H9 (cell line): ENCODE results near the gene QSER1. TPM values are rescaled to one million over a fixed set of nuclear protein-coding genes. Genes with fewer than 3 reads are reported as not detected.

Source experiments
- DNase-seq: peaks from one replicate; pipeline ENCODE4 v3.0.0-alpha.2; 2017
- H2AFZ ChIP-seq: one replicate; pipeline ENCODE4 v1.6.1; 2013; ENCODE audit warnings: mild to moderate bottlenecking, low read length, control low read depth, moderate library complexity
- H2AK5ac ChIP-seq: 2 replicates; pipeline ENCODE4 v1.6.1; 2013; ENCODE audit warnings: low read length, control low read depth, mixed read lengths; ENCODE audit not compliant: insufficient read length
- H2BK120ac ChIP-seq: one replicate; pipeline ENCODE4 v1.6.1; 2013; ENCODE audit warnings: low read depth, mild to moderate bottlenecking, low read length, control low read depth, inconsistent platforms; ENCODE audit not compliant: poor library complexity, severe bottlenecking
- H2BK12ac ChIP-seq: 2 replicates; pipeline ENCODE4 v1.6.1; 2013; ENCODE audit warnings: low read length, control low read depth, mixed read lengths, low read depth; ENCODE audit not compliant: insufficient read length
- H2BK15ac ChIP-seq: 2 replicates; pipeline ENCODE4 v1.6.1; 2013; ENCODE audit warnings: low read depth, low read length, control low read depth
- H2BK20ac ChIP-seq: one replicate; pipeline ENCODE4 v1.6.1; 2013; ENCODE audit warnings: low read depth, mild to moderate bottlenecking, low read length, control low read depth, inconsistent platforms; ENCODE audit not compliant: poor library complexity, severe bottlenecking
- H2BK5ac ChIP-seq: 2 replicates; pipeline ENCODE4 v1.6.1; 2013; ENCODE audit warnings: low read length, control low read depth, mixed read lengths; ENCODE audit not compliant: insufficient read length
- H3K14ac ChIP-seq: 2 replicates; pipeline ENCODE4 v1.6.1; 2013; ENCODE audit warnings: low read length, control low read depth; ENCODE audit not compliant: insufficient read depth
- H3K18ac ChIP-seq: 2 replicates; pipeline ENCODE4 v1.6.1; 2013; ENCODE audit warnings: low read depth, mild to moderate bottlenecking, mixed read lengths, low read length, control low read depth; ENCODE audit not compliant: insufficient read length
- H3K23ac ChIP-seq: 2 replicates; pipeline ENCODE4 v1.6.1; 2013; ENCODE audit warnings: low read length, control low read depth, mixed read lengths, low read depth; ENCODE audit not compliant: insufficient read length
- H3K23me2 ChIP-seq: 2 replicates; pipeline ENCODE4 v1.6.1; 2013; ENCODE audit warnings: low read depth, mild to moderate bottlenecking, mixed read lengths, low read length, control low read depth; ENCODE audit not compliant: insufficient read length, poor library complexity, severe bottlenecking
- H3K27ac ChIP-seq: 2 replicates; pipeline ENCODE4 v1.5.1; 2013; ENCODE audit warnings: low read length, control low read depth, mixed read lengths, low read depth; ENCODE audit not compliant: insufficient read length
- H3K27me3 ChIP-seq: 2 replicates; pipeline ENCODE4 v1.6.1; 2013; ENCODE audit warnings: low read length, control low read depth, inconsistent platforms; ENCODE audit not compliant: insufficient read depth
- H3K4ac ChIP-seq: 2 replicates; pipeline ENCODE4 v1.6.1; 2013; ENCODE audit warnings: low read depth, mild to moderate bottlenecking, control low read depth, inconsistent platforms, low read length, moderate library complexity
- H3K4me1 ChIP-seq: 2 replicates; pipeline ENCODE4 v1.6.1; 2013; ENCODE audit warnings: low read length, control low read depth, inconsistent platforms; ENCODE audit not compliant: insufficient read depth
- H3K4me2 ChIP-seq: 2 replicates; pipeline ENCODE4 v1.6.1; 2013; ENCODE audit warnings: low read length, control low read depth, mixed read lengths; ENCODE audit not compliant: insufficient read length, insufficient read depth
- H3K56ac ChIP-seq: 2 replicates; pipeline ENCODE4 v1.6.1; 2013; ENCODE audit warnings: low read depth, mild to moderate bottlenecking, mixed read lengths, low read length, control low read depth; ENCODE audit not compliant: insufficient read length
- H3K79me1 ChIP-seq: 2 replicates; pipeline ENCODE4 v1.6.1; 2013; ENCODE audit warnings: low read depth, mild to moderate bottlenecking, moderate library complexity, low read length, control low read depth, inconsistent platforms; ENCODE audit not compliant: insufficient read depth, poor library complexity, severe bottlenecking
- H3K79me2 ChIP-seq: 2 replicates; pipeline ENCODE4 v1.6.1; 2013; ENCODE audit warnings: low read length, control low read depth, inconsistent platforms; ENCODE audit not compliant: insufficient read depth
- H3K9ac ChIP-seq: 2 replicates; pipeline ENCODE4 v1.6.1; 2013; ENCODE audit warnings: low read length, control low read depth, mixed read lengths; ENCODE audit not compliant: insufficient read length; ENCODE audit errors: extremely low read depth
- H3K9me3 ChIP-seq: one replicate; pipeline ENCODE4 v1.6.1; 2013; ENCODE audit warnings: low read depth, low read length, inconsistent platforms; ENCODE audit not compliant: control insufficient read depth
- H3T11ph ChIP-seq: one replicate; pipeline ENCODE4 v1.6.1; 2013; ENCODE audit warnings: mild to moderate bottlenecking, low read length, control low read depth, inconsistent platforms
- H4K20me1 ChIP-seq: one replicate; pipeline ENCODE4 v1.6.1; 2013; ENCODE audit not compliant: control insufficient read depth, insufficient read length, insufficient read depth
- H4K5ac ChIP-seq: 2 replicates; pipeline ENCODE4 v1.6.1; 2013; ENCODE audit warnings: low read depth, mild to moderate bottlenecking, mixed read lengths, low read length, control low read depth; ENCODE audit not compliant: insufficient read length
- H4K8ac ChIP-seq: replicated peaks from 2 replicates; pipeline ENCODE4 v1.6.1; 2013; ENCODE audit warnings: low read length, control low read depth, mixed read lengths, low read depth; ENCODE audit not compliant: insufficient read length
- H4K91ac ChIP-seq: 2 replicates; pipeline ENCODE4 v1.6.1; 2013; ENCODE audit warnings: low read depth, mild to moderate bottlenecking, moderate library complexity, mixed read lengths, low read length, control low read depth; ENCODE audit not compliant: insufficient read length
- H3K27ac Mint-ChIP-seq, 3 experiments: 2 replicates in 2 of 3; 3 replicates in 1 of 3; pipeline ENCODE4 v1.8.0; 2020 to 2021; ENCODE audit warnings: mixed read lengths in 3 of 3, mild to moderate bottlenecking in 1 of 3, moderate library complexity in 1 of 3
- H3K27me3 Mint-ChIP-seq: 2 replicates; pipeline ENCODE4 v1.8.0; 2021; ENCODE audit warnings: low read depth, mild to moderate bottlenecking, moderate library complexity, mixed read lengths
- H3K36me3 Mint-ChIP-seq, 3 experiments: 2 replicates in 2 of 3; 3 replicates in 1 of 3; pipeline ENCODE4 v1.8.0; 2020 to 2021; ENCODE audit warnings: low read depth in 3 of 3, mixed read lengths in 3 of 3; ENCODE audit not compliant: insufficient read depth in 1 of 3
- H3K4me1 Mint-ChIP-seq, 2 experiments: 2 replicates each; pipeline ENCODE4 v1.8.0; 2020; ENCODE audit warnings: mixed read lengths in 2 of 2
- H3K4me3 Mint-ChIP-seq, 2 experiments: 2 replicates in 1 of 2; 3 replicates in 1 of 2; pipeline ENCODE4 v1.8.0; 2020 to 2021; ENCODE audit warnings: mild to moderate bottlenecking in 2 of 2, mixed read lengths in 2 of 2, moderate library complexity in 1 of 2
- H3K9me3 Mint-ChIP-seq, 2 experiments: 2 replicates in 1 of 2; 3 replicates in 1 of 2; pipeline ENCODE4 v1.8.0; 2020; ENCODE audit warnings: mild to moderate bottlenecking in 2 of 2, mixed read lengths in 2 of 2, moderate library complexity in 1 of 2
- CTCF ChIP-seq: fragments of 200-600 bp; sonication (generic); conservative IDR thresholded peaks from 3 replicates; pipeline ENCODE4 v1.8.0; 2021; ENCODE audit warnings: antibody characterized with exemption, mild to moderate bottlenecking
- WGBS: extraction: QIAGEN DNeasy Blood & Tissue Kit; methylation state at CpG from one replicate; pipeline ENCODE4 v1.1.7; 2013; ENCODE audit warnings: missing lambda C conversion rate, low lambda C conversion rate, mixed read lengths; ENCODE audit not compliant: insufficient read length; ENCODE audit errors: extremely low coverage; 5-methylcytosine and 5-hydroxymethylcytosine counted together
- total RNA-seq: library from RNA; stranded (reverse); gene quantifications from 2 replicates; pipeline ENCODE4 v1.2.1, GENCODE V29; 2021

Gene QSER1
- total RNA-seq, 1 experiment from 2014 or later = 139 TPM

- Mint-ChIP-seq H3K36me3 (no peaks in the 10 kb centered on the region), H3K4me3 (no peak overlapping the region), H3K4me1 (peaks cover 17 to 20% of the 10 kb centered on the region in 2 experiments), H3K27ac (no peak overlapping the region), H3K27me3 (peaks cover 25% of the 10 kb centered on the region), H3K9me3 (no peaks in the 10 kb centered on the region)
- Histone ChIP-seq H3K14ac (no peak overlapping the region), H4K5ac (no peak overlapping the region), H3K18ac (no peak overlapping the region), H2BK15ac (no peak overlapping the region), H4K91ac (no peak overlapping the region), H3K9ac (no peak overlapping the region), H2BK120ac (no peak overlapping the region), H2AK5ac (no peak overlapping the region), H3K79me2 (no peaks in the 10 kb centered on the region), H2AFZ (no peak overlapping the region), H2BK12ac (no peak overlapping the region), H3K27me3 (no peaks in the 10 kb centered on the region), H3K56ac (no peak overlapping the region), H3T11ph (no peak overlapping the region), H2BK5ac (no peak overlapping the region), H3K9me3 (no peaks in the 10 kb centered on the region), H3K4ac (no peak overlapping the region), H3K23ac (no peak overlapping the region), H3K23me2 (peaks cover 7% of the 10 kb centered on the region), H4K8ac (no peak overlapping the region), H3K4me1 (peaks cover 2% of the 10 kb centered on the region; the same call in 1 of the 2 replicates), H4K20me1 (no peaks in the 10 kb centered on the region), H3K27ac (no peak overlapping the region), H3K4me2 (no peak overlapping the region), H3K79me1 (no peaks in the 10 kb centered on the region), H2BK20ac (no peak overlapping the region)
- DNase-seq = no peak
- no CpG with 5 or more reads among the region's 6 CpGs for WGBS
- no peak for TF ChIP-seq CTCF
Measured at GRCh38 chr11:33018840-33019239, 126.2 kb downstream of the QSER1 start.
